ENCODE results near the gene MPP7.

The MPP7 gene

DNA sequence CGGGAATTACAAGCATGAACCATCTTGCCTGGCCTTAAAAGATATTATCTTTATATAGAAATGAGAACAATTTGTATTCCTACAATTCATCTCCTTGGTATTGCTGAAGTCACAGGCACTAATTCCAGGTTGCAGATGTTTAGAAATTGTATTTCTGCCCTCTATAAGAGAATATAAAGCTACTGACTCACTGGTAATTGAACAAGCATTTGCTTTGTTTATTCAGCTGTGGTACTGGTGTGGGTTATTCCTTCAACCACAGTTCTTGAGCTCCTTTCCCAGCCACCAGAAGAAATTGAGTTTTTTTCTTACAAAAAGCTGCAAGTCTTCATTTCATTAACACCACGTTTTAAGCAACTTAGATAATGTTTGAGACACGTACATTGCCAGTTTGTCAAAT lies 29.0 kb upstream of the MPP7 start:
- TF ChIP-seq, protein P1, sequence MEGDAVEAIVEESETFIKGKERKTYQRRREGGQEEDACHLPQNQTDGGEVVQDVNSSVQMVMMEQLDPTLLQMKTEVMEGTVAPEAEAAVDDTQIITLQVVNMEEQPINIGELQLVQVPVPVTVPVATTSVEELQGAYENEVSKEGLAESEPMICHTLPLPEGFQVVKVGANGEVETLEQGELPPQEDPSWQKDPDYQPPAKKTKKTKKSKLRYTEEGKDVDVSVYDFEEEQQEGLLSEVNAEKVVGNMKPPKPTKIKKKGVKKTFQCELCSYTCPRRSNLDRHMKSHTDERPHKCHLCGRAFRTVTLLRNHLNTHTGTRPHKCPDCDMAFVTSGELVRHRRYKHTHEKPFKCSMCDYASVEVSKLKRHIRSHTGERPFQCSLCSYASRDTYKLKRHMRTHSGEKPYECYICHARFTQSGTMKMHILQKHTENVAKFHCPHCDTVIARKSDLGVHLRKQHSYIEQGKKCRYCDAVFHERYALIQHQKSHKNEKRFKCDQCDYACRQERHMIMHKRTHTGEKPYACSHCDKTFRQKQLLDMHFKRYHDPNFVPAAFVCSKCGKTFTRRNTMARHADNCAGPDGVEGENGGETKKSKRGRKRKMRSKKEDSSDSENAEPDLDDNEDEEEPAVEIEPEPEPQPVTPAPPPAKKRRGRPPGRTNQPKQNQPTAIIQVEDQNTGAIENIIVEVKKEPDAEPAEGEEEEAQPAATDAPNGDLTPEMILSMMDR (IDR thresholded peaks at IDR 0.05; ENCODE audit: control extremely low read depth, extremely low read depth, low read depth, missing control alignments) = no peak
- POLR2A ChIA-PET = no interaction called here
- no peak for DNase-seq (ENCODE audit: extremely low spot score)
- CTCF ChIA-PET = interaction anchor here (0.9 to 2.5 kb wide), 3 partner anchors 8 to 62 kb away, joined by 3 to 10 read pairs (median 3); no protein-coding TSS in a partner anchor

DNA sequence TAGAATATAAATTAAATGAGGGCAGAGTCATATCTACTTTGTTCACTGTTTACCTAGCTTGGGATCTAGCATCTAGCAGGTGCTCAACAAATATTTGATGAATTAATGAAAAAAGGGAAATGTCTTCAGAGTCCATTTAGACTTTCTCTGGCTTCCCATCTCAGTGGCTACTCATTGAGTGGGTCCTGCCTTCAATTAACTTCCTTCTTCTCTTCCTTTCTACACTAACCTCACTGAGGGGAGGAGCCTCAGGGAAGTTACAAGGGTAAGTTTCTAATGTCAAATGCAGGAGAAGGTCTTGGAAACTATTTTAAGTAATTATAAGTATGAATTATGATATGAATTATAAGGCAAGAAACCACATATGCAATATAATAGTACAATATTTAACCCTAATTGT lies 28.2 kb upstream of the MPP7 start:
- ChIA-PET CTCF (interaction anchor here (1.2 to 2.5 kb wide), 3 partner anchors 9 to 63 kb away, joined by 3 to 10 read pairs (median 3); no protein-coding TSS in a partner anchor), POLR2A (no interaction called here)
- TF ChIP-seq, protein P1 (IDR thresholded peaks at IDR 0.05; ENCODE audit: control extremely low read depth, extremely low read depth, low read depth, missing control alignments) = no peak
- DNase-seq (ENCODE audit: extremely low spot score) = no peak

DNA sequence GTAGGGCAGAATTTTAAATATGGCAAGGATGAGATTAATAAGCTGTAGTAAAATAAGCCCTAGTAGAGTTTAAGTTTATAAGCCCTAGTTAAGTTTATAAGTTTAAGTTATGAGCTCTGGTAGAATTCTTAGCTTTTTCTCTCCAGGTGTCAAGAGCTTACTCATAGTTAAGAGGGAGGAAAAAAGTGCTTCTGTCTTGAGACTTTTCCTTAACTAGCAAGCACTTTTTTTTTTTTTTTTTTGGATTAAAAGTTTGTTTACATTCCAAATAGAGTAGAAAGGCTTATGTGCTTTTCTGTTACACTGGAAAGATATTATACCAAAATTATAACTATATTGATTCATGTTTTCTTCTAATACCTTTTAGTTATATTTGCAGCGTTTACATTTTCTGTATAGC lies 25.5 kb upstream of the MPP7 start:
- TF ChIP-seq, protein P1 (IDR thresholded peaks at IDR 0.05; ENCODE audit: control extremely low read depth, extremely low read depth, low read depth, missing control alignments) = no peak
- DNase-seq (ENCODE audit: extremely low spot score) = no peak
- POLR2A ChIA-PET = no interaction called here
- CTCF ChIA-PET = interaction anchor here (0.7 to 2.2 kb wide), 11 partner anchors 9 to 65 kb away, joined by 3 to 6 read pairs (median 3); no protein-coding TSS in a partner anchor

DNA sequence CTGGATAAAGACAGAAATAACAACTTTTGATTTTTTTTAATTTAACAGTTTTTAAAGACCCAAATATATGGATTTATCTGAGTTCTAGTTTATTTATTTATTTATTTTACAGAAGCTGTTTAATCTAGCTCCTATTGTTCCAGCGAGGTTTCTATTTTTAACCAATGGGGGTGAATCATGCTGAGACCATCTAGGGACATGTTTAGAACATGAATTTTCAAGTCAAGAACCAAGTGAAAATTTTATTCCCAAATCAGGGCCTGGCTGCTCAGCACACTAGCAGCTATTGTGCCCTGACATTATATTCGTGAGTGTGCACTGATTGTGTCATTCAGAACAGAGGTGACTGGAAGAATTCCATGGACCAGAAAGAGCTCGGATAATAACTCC lies 24.6 kb upstream of the MPP7 start:
- POLR2A ChIA-PET = no interaction called here
- no peak for DNase-seq (ENCODE audit: extremely low spot score)
- CTCF ChIA-PET = interaction anchor here (0.8 to 2.2 kb wide), 6 partner anchors 8 to 54 kb away, joined by 3 to 6 read pairs (median 4); partner anchors contain the start of gene MPP7
- TF ChIP-seq, protein P1 (IDR thresholded peaks at IDR 0.05; ENCODE audit: control extremely low read depth, extremely low read depth, low read depth, missing control alignments) = no peak

DNA sequence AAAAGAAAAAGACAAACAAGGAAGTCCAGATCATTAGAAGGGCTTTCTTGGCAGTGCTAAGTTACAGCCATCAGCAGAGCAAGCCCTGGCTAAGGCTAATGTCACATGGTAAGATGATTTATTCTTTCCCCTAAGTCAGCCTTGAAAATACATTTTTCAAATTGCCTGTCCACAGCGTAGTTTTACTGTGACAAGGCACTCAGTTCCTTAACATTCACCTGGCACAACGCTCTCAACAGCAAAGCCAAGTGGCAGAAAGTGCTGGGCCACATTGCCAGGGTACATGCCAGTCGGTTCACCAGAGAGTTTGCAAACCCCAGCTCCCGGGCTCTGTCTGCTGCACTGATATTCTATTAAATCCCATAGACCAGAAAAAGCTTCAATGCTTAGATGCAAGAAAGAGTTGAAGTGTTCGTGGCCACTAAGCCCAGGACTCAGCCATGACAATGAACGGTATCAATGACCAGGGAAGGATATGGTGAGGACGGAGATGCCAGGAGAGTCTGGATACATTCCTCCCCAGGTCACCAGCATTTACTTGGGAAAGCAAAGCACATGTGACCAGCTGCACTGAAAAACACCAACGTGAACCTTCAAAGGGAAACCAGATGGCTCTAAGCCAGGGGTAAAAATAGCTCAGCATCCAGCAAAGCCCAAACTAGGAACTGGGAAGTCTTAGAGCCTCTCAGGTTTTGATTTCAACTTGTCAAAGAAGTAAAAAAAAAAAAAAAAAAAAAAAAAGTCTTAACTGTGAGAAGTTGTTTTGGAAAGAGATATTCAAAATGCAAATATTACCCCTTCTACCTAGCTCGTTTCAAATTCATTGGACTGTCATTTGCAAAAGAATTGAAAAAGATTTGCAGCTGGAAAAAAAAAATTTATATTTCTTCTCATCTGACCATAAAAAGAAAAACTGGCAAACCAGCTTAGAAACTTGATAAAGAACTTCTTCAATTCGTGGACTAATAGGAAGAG lies 23.9 kb upstream of the MPP7 start:
- DNase-seq (ENCODE audit: extremely low spot score) = no peak
- CTCF ChIA-PET = interaction anchor here (0.8 to 2.2 kb wide), 4 partner anchors 13 to 54 kb away, joined by 4 to 6 read pairs (median 4); partner anchors contain the start of gene MPP7
- TF ChIP-seq, protein P1 (IDR thresholded peaks at IDR 0.05; ENCODE audit: control extremely low read depth, extremely low read depth, low read depth, missing control alignments) = no peak
- POLR2A ChIA-PET = no interaction called here

DNA sequence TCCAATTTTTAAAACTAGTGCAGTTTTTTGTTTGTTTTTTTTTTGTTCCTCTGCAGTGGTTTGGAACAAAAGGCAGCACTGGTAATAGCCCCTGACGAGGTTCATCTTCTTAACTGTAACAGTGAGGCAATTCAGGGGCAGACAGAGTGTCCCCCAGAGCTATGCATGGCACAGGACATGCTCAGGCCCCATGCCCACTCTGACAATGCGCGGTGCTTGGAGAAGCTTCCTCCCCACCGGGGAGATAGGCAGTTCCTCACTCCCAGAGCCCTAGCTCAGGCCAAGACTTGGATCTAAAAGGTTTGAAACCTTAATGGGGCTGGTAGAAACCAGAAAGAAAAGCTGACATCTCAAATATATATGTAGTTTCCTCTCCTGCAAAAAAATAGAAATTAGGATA lies 17.9 kb upstream of the MPP7 start:
- ChIA-PET CTCF (interaction anchor here (1.4 kb wide), 1 partner anchor 19 kb away, joined by 3 read pairs; no protein-coding TSS in a partner anchor), POLR2A (no interaction called here)
- DNase-seq (ENCODE audit: extremely low spot score) = no peak
- TF ChIP-seq, protein P1 (IDR thresholded peaks at IDR 0.05; ENCODE audit: control extremely low read depth, extremely low read depth, low read depth, missing control alignments) = no peak

Data from GM10248 (cell line).